HEK293T (cell line): ENCODE measurements around the gene CCDC102B.

Experiments
- CTCF ChIA-PET: fragments of 350-600 bp; formaldehyde crosslinking; extraction: SDS; loops from one replicate; lab custom pipeline; 2021; ENCODE audit warnings: antibody characterized with exemption, inconsistent platforms; lab: Yijun Ruan, JAX
- POLR2A ChIA-PET: fragments of 350-600 bp; formaldehyde crosslinking; extraction: SDS; loops from one replicate; lab custom pipeline; 2020; ENCODE audit warnings: antibody characterized with exemption, inconsistent platforms; lab: Yijun Ruan, JAX
- DNase-seq: peaks from one replicate; pipeline ENCODE4 v3.0.0; 2012; ENCODE audit warnings: mixed read lengths; ENCODE audit errors: extremely low spot score
- ARNT ChIP-seq: fragments of 450-650 bp; IDR thresholded peaks from 2 replicates; pipeline ENCODE4 v1.6.1; 2017; ENCODE audit warnings: mild to moderate bottlenecking
- BHLHE40 ChIP-seq: fragments of 450-650 bp; IDR thresholded peaks from 2 replicates; pipeline ENCODE4 v1.6.1; 2016; ENCODE audit warnings: mild to moderate bottlenecking, moderate library complexity, borderline replicate concordance
- CTBP1 ChIP-seq: fragments of 450-650 bp; IDR thresholded peaks from 2 replicates; pipeline ENCODE4 v1.6.1; 2016; ENCODE audit warnings: borderline replicate concordance
- ELF4 ChIP-seq: fragments of 450-650 bp; IDR thresholded peaks from 2 replicates; pipeline ENCODE4 v1.6.1; 2017; ENCODE audit warnings: antibody characterized with exemption
- FOXA1 ChIP-seq: fragments of 450-650 bp; IDR thresholded peaks from 2 replicates; pipeline ENCODE4 v1.6.1; 2016; ENCODE audit warnings: mild to moderate bottlenecking
- FOXK2 ChIP-seq: fragments of 450-650 bp; IDR thresholded peaks from 2 replicates; pipeline ENCODE4 v1.6.1; 2016; ENCODE audit warnings: mild to moderate bottlenecking
- FOXM1 ChIP-seq: fragments of 450-650 bp; IDR thresholded peaks from 2 replicates; pipeline ENCODE4 v1.6.1; 2017; ENCODE audit warnings: mild to moderate bottlenecking, borderline replicate concordance
- HDGF ChIP-seq: fragments of 450-650 bp; IDR thresholded peaks from 2 replicates; pipeline ENCODE4 v1.6.1; 2017; ENCODE audit warnings: antibody characterized with exemption, borderline replicate concordance
- L3MBTL2 ChIP-seq: fragments of 450-650 bp; conservative IDR thresholded peaks from 2 replicates; pipeline ENCODE4 v1.6.1; 2016; ENCODE audit warnings: mild to moderate bottlenecking
- LEF1 ChIP-seq: fragments of 450-650 bp; IDR thresholded peaks from 2 replicates; pipeline ENCODE4 v1.6.1; 2017; ENCODE audit warnings: mild to moderate bottlenecking, borderline replicate concordance
- NFRKB ChIP-seq: fragments of 450-650 bp; IDR thresholded peaks from 2 replicates; pipeline ENCODE4 v1.6.1; 2016; ENCODE audit warnings: mild to moderate bottlenecking, moderate library complexity
- SP1 ChIP-seq: fragments of 450-650 bp; IDR thresholded peaks from 2 replicates; pipeline ENCODE4 v1.6.1; 2017
- SUZ12 ChIP-seq: fragments of 450-650 bp; IDR thresholded peaks from 2 replicates; pipeline ENCODE4 v1.6.1; 2016; ENCODE audit warnings: mild to moderate bottlenecking
- TARDBP ChIP-seq: fragments of 450-650 bp; IDR thresholded peaks from 2 replicates; pipeline ENCODE4 v1.6.1; 2016
- ZNF384 ChIP-seq: fragments of 450-650 bp; IDR thresholded peaks from 2 replicates; pipeline ENCODE4 v1.6.1; 2016
- TF ChIP-seq, protein P1 (sequence below): fragments of 450-650 bp; IDR thresholded peaks from 2 replicates; pipeline ENCODE4 v1.6.1; 2016

Gene CCDC102B

DNA sequence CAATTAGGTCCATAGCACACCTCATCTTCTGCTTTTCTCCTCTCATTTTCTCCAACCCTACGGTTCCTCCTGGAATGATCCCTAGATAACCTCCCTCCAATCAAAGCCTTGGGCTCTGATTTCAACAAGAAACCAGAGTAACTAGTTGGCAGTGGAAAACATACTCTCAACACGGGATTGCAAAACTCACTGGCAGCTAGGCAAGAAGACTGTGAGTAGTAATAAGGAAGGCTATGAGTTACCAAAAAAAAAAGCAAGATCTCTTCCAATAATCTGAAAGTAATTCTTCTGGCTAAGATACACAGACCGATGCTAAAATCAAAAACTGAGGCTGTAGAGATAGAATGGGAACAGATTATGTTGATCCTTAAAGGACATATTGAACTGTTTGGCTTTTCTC, 28.4 kb upstream of the CCDC102B start:
- CTCF ChIA-PET, result no interaction called here
- TF ChIP-seq SUZ12 (no peak), HDGF (no peak), CTBP1 (no peak)
- POLR2A ChIA-PET, result no interaction called here
- DNase-seq, result no peak

DNA sequence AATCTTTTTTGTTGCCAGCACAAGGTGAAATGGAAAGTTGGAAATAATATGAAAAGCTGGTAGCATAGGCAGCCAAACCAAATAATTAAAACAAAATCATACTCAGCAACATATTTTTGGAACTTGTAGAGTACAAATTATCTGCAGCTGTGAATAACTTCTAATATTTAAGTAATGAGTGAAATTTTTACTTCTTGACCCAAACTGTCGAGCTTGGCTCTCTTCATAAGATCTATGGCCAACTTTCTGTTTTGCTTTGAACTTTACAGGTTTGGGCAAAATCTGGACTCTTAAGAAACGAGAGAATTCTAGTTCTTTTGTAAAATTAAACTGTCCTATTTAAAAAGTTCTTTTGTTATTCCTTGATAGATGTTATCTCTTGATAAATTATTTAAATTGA, 25.6 kb upstream of the CCDC102B start:
- TF ChIP-seq SP1 (no peak), LEF1 (no peak), ARNT (no peak), FOXM1 (no peak), L3MBTL2 (no peak), ELF4 (no peak), TARDBP (no peak), ZNF384 (no peak), HDGF (no peak)
- TF ChIP-seq, protein P1, sequence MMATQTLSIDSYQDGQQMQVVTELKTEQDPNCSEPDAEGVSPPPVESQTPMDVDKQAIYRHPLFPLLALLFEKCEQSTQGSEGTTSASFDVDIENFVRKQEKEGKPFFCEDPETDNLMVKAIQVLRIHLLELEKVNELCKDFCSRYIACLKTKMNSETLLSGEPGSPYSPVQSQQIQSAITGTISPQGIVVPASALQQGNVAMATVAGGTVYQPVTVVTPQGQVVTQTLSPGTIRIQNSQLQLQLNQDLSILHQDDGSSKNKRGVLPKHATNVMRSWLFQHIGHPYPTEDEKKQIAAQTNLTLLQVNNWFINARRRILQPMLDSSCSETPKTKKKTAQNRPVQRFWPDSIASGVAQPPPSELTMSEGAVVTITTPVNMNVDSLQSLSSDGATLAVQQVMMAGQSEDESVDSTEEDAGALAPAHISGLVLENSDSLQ, result no peak
- no peak for DNase-seq
- ChIA-PET POLR2A (no interaction called here), CTCF (no interaction called here)

DNA sequence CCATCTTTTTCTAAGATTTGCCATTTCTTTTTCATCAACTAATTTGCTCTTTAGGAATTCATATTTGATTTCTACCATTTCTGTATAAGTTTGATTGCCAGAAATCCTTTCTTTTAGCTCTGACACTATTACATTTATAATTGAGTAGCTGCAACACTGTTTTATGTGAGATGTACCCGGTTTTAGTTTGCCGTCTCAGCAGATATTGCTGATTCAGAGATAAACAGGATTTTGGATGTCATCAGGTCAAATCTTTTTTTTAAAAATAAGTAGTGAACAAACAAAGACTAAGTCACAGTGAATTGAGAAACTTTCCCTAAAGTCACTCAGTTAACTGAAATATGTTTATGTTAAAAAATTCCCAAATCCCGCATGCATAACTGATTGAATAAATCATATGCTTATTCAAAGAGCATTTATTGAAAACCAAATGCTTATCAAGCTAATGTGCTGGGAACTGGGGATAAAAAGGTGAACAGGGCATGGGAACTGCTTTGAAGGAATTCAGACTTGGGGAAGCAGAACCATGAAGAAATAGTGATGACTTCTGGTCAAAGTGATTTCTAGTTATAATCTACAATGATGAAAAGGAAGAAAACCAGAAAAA, 19.5 kb upstream of the CCDC102B start:
- TF ChIP-seq, protein P1, result no peak
- TF ChIP-seq SP1 (no peak), FOXA1 (no peak), SUZ12 (no peak), LEF1 (no peak), CTBP1 (no peak), TARDBP (no peak), ARNT (no peak), ZNF384 (no peak), HDGF (no peak), ELF4 (no peak), NFRKB (no peak), L3MBTL2 (no peak), FOXK2 (no peak), BHLHE40 (no peak), FOXM1 (no peak)
- ChIA-PET CTCF (no interaction called here), POLR2A (no interaction called here)
- DNase-seq, result no peak

DNA sequence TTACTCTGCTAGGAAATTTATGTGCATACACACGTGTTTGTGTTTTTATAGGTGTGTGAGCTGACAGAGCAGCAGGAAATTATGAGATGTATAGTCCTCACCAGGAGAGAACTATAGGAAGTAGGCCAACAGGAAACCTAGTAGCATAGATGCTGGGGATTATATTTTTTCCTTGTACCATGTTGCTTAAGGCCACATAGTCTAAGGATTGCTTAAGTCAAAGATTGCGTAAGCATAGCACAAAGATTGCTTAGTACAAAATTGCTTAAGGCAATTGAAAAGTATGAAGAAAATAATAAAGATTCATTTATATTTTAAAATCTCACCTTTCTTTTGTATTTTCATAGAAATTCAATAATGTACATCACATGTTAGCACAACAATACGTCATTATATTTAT, 18.7 kb upstream of the CCDC102B start:
- ChIA-PET POLR2A (no interaction called here), CTCF (no interaction called here)
- TF ChIP-seq, protein P1, result no peak
- TF ChIP-seq L3MBTL2 (no peak), ZNF384 (no peak), SP1 (no peak), CTBP1 (no peak), SUZ12 (no peak), NFRKB (no peak), LEF1 (no peak)
- DNase-seq, result no peak

DNA sequence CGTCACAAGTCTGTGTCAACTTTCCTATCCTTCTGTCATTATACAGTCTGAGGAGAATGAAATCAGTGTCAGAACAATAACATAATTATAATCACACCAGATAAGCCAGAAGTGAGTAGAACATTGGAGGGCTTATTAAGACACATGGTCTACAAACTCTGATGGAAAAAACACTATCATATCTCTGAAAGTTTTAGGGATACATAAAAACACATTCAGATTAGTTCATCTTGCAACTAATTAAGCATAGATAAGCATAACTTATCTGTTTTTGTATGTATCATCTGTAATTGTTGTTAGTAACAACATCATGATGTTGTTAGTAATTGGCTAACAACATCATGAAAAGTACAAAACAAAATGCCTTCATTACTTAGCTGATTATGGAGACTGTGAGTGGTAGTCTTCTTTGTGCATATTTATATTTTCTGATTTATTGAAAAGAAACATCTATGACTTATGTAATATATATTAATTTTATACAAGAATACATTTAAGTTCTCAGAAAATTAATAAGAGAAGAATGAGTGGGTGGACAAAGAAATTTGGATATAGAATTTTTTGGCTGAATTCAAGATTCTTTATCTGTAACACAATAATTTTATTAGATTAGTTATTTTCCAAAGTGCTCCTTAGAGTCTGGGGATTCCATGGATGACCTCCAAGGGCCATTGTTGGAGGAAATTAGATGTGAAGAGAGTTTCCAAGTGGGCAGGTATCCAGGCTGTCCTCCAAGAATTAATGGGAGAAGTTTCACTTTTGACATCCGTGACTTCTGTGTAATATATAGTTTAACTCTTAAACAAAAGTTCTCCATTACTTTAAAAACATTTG, 16.9 kb upstream of the CCDC102B start:
- ChIA-PET CTCF (no interaction called here), POLR2A (no interaction called here)
- TF ChIP-seq CTBP1 (no peak), SUZ12 (no peak), FOXM1 (no peak), HDGF (no peak), SP1 (no peak), ARNT (no peak), LEF1 (no peak), L3MBTL2 (no peak), ELF4 (no peak), TARDBP (no peak), FOXA1 (no peak), BHLHE40 (no peak), ZNF384 (no peak), NFRKB (no peak), FOXK2 (no peak)
- TF ChIP-seq, protein P1, result no peak
- DNase-seq, result no peak
